Heart left ventricle (tissue), 16 donors: ENCODE data around the gene SP4. TPM values are rescaled to one million over a fixed set of nuclear protein-coding genes. Genes with fewer than 3 reads are reported as not detected.

ENCODE experiments used
- ATAC-seq, 4 donors: fragments of 200-7000 bp; cut with Tn5 transposase; one replicate each; pipeline ENCODE4 v1.9.1; 2020 to 2022; ENCODE audit warnings: moderate library complexity in 4 of 4, mild to moderate bottlenecking in 3 of 4, moderate number of reproducible peaks in 1 of 4
- DNase-seq, 5 donors: peaks; one replicate each; pipeline ENCODE4 v3.0.0-alpha.2; 2020
- H3K27ac ChIP-seq, 12 donors: fragments of 200-600 bp; sonication (generic) in 4 of 12; one replicate each; pipeline versions ENCODE4 v1.5.0 to v1.8.0; 2016 to 2022; ENCODE audit warnings: mild to moderate bottlenecking in 2 of 12
- H3K27me3 ChIP-seq, 9 donors: fragments of 200-600 bp; sonication (generic) in 2 of 9; one replicate each; pipeline versions ENCODE4 v1.5.1 to v1.8.0; 2016 to 2022; ENCODE audit warnings: mild to moderate bottlenecking in 3 of 9
- H3K36me3 ChIP-seq, 9 donors: fragments of 200-600 bp; sonication (generic) in 2 of 9; one replicate each; pipeline versions ENCODE4 v1.5.0 to v1.8.0; 2018 to 2022; ENCODE audit warnings: mild to moderate bottlenecking in 2 of 9
- H3K4me1 ChIP-seq, 12 donors: fragments of 200-600 bp; sonication (generic) in 4 of 12; one replicate each; pipeline versions ENCODE4 v1.5.0 to v1.8.0; 2016 to 2022; ENCODE audit warnings: mild to moderate bottlenecking in 3 of 12
- H3K4me3 ChIP-seq, 12 donors: fragments of 200-600 bp; sonication (generic) in 4 of 12; one replicate each; pipeline versions ENCODE4 v1.5.0 to v1.8.0; 2017 to 2022; ENCODE audit warnings: mild to moderate bottlenecking in 9 of 12, moderate library complexity in 4 of 12
- H3K9me3 ChIP-seq, 12 donors: fragments of 200-600 bp; sonication (generic) in 4 of 12; one replicate each; pipeline versions ENCODE4 v1.5.0 to v1.8.0; 2016 to 2022; ENCODE audit warnings: mild to moderate bottlenecking in 1 of 12
- POLR2A ChIP-seq, 2 donors: fragments of 450-650 bp; IDR thresholded peaks; one replicate each; pipeline ENCODE4 v1.6.1; 2017; ENCODE audit warnings: antibody characterized with exemption in 2 of 2, mild to moderate bottlenecking in 2 of 2, moderate library complexity in 2 of 2
- WGBS, 4 donors: extraction: QIAGEN DNeasy Blood & Tissue Kit in 2 of 4; methylation state at CpG; one replicate each; pipeline versions ENCODE4 v1.1.5 to v1.1.7; 2013 to 2018; 5-methylcytosine and 5-hydroxymethylcytosine counted together
- intact Hi-C, 10 donors: fragments of 100-400 bp; cut with DNase I; formaldehyde crosslinking; loops; one replicate each; pipeline versions ENCODE4 v1.11.1 to v1.14.2; 2022
- polyA plus RNA-seq, 2 donors: library from polyadenylated mRNA; stranded (reverse); fragments of 200-250 nt; gene quantifications; one replicate each; pipeline ENCODE4 v1.2.3, GENCODE V29; 2013
- total RNA-seq, 9 donors: library from RNA; depleted of rRNA in 2 of 9; stranded (reverse); fragments of >200 nt in 2 of 9; fragmentation: NEBNext Ultra II Directional in 3 of 9; extraction: Animal tissue kit (Norgen Biotek cat#: 25700) in 3 of 9; gene quantifications; one replicate each; pipeline versions ENCODE4 v1.1.0 to v1.2.4, GENCODE V29; 2016 to 2023
- TF ChIP-seq, protein P1 (sequence below), 12 donors: fragments of 200-600 bp; sonication (generic) in 4 of 12; IDR thresholded peaks; one replicate each; pipeline versions ENCODE4 v1.5.0 to v1.8.0; 2018 to 2022; ENCODE audit warnings: antibody characterized with exemption in 12 of 12, mild to moderate bottlenecking in 5 of 12
- donor health status: ischemic (EF 13 %, LVEDD 7.1; RV severe dilation, severe dysfunction).
- donor health status: healthy with polysubstance abuse.
- donor health status: DM: no; HTN: yes; CAD: no.
- donor health status: DM: no; HTN: no; CAD: no.
- donor health status: ischemic (EF 25% LVEDD 6.9; RV normal size, moderate dysfunction).
- donor health status: ischemic (EF 25% LVEDD 5.7; RV mildly dilated, moderate dysfunction).
- donor health status: healthy.
- donor health status: DM: yes; HTN: yes; CAD: no.
- donor health status: ischemic (EF 35%, LVEDD 5.7; RV mildly dilated, moderate dysfunction).
- donor health status: nonischemic (EF 11% LVEDD 7.7; RV severe dilation, severe dysfunction).
- donor health status: DM: yes; HTN: yes; CAD: no.
- donor health status: PGD.
- donor health status: ischemic (EF 29% LVEDD 5.4; RV normal size, mild dysfunction).
- donor health status: nonischemic (EF 23%, LVEDD 6.1; RV moderate dilation, normal function).

SP4 gene
- total and polyA plus RNA-seq, 11 donors, result 1.5 to 8.9 (median 5.7) TPM

DNA sequence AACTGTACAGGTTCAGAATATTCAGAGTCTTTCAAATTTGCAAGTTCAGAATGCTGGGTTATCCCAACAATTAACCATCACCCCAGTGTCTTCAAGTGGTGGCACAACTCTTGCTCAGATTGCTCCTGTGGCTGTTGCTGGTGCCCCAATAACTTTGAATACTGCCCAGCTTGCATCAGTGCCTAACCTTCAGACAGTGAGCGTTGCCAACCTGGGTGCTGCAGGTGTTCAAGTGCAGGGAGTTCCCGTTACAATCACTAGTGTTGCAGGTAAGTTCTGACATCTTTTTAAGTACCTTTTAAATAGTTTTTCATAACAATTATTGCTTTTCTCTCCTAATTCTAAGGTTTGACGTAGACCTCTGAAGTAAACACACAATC, 2.7 kb downstream of the SP4 start:
- ATAC-seq (no peak), DNase-seq (no peak)
- 62 to 81% (median 69%) methylated on average over 3 of the region's 3 CpGs for WGBS, 4 donors
- Histone ChIP-seq H3K4me1 (peaks cover 0 to 57% (median 38%) of the 10 kb centered on the region in 12 donors), H3K27me3 (no peaks in the 10 kb centered on the region), H3K4me3 (peak overlapping the region in 3 of 12 donors; percentile 11 to 38 (median 29)), H3K9me3 (no peaks in the 10 kb centered on the region), H3K27ac (no peak overlapping the region), H3K36me3 (peaks cover 0 to 7% (median 0%) of the 10 kb centered on the region in 9 donors)
- TF ChIP-seq, protein P1, sequence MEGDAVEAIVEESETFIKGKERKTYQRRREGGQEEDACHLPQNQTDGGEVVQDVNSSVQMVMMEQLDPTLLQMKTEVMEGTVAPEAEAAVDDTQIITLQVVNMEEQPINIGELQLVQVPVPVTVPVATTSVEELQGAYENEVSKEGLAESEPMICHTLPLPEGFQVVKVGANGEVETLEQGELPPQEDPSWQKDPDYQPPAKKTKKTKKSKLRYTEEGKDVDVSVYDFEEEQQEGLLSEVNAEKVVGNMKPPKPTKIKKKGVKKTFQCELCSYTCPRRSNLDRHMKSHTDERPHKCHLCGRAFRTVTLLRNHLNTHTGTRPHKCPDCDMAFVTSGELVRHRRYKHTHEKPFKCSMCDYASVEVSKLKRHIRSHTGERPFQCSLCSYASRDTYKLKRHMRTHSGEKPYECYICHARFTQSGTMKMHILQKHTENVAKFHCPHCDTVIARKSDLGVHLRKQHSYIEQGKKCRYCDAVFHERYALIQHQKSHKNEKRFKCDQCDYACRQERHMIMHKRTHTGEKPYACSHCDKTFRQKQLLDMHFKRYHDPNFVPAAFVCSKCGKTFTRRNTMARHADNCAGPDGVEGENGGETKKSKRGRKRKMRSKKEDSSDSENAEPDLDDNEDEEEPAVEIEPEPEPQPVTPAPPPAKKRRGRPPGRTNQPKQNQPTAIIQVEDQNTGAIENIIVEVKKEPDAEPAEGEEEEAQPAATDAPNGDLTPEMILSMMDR (IDR thresholded peaks at IDR 0.05), result no peak
- no peak for TF ChIP-seq POLR2A (IDR thresholded peaks at IDR 0.05)
- intact Hi-C loops, result no loop called here

DNA sequence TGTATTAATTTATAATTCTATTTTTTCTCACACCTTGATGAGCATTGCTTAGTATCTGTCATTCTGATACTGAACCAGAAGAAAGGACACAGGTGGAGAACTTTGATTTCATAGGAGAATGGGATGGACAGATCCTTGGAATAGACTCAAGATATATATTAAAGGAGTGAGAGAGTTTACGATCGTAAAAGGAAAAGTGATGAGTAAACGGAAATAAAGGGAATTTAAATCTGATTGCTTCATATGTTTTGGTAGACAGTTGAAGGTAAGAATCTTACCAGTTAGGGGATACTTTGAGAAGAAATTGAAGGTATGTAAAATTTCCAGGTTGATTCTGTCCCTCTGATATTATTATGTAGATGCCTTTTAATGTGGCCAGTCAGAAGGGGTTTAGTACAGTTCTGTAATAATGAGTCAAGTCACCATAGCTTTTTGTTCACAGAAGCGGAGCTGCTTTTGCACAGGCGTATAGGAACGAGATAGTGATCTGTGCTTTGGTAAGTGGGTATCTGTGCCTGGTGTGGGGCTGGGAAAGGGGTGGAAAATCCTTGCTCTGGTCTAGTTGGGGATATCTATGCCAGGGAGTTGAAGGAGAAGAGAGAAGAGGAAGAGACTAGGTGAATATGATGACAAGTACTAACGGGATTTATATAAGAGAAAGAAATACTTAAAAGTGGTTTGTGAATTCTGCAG, 15.4 kb downstream of the SP4 start:
- no peak overlapping the region for H3K27ac ChIP-seq
- no peaks in the 10 kb centered on the region for H3K27me3 ChIP-seq
- no peaks in the 10 kb centered on the region for H3K9me3 ChIP-seq
- intact Hi-C loops, result no loop called here
- H3K4me1 ChIP-seq, result no peaks in the 10 kb centered on the region
- WGBS, 4 donors, result 91 to 95% (median 92%) methylated on average over 7 of the region's 7 CpGs
- TF ChIP-seq, protein P1 (IDR thresholded peaks at IDR 0.05), result no peak
- TF ChIP-seq POLR2A (IDR thresholded peaks at IDR 0.05), result no peak
- no peak overlapping the region for H3K4me3 ChIP-seq
- H3K36me3 ChIP-seq, result peaks cover 0 to 7% (median 0%) of the 10 kb centered on the region in 9 donors
- ATAC-seq (no peak), DNase-seq (no peak)

DNA sequence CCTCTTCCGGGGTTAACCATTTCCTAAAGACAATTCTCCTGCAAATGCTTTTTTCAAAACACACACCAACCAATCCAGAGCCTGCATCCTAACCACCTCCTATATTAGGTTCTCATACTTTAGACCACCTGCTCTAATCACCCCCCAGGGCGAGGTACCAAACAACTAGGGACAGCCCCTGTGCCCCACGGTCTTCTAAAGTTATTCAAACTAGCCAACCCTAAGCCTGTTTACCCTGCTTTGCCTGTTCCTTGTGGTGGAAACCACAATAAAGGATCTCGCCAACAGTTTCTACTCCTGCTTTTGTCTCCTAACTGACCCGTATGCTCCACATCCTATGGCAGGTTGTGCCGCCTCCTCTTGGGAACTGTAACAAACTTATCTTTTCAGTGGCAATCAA, 21.1 kb downstream of the SP4 start:
- H3K4me3 ChIP-seq, result no peak overlapping the region
- DNase-seq (no peak), ATAC-seq (no peak)
- H3K9me3 ChIP-seq, result peaks cover 0 to 15% (median 5%) of the 10 kb centered on the region in 12 donors
- TF ChIP-seq, protein P1 (IDR thresholded peaks at IDR 0.05), result no peak
- no peak for TF ChIP-seq POLR2A (IDR thresholded peaks at IDR 0.05)
- no peaks in the 10 kb centered on the region for H3K27me3 ChIP-seq
- H3K27ac ChIP-seq, result no peak overlapping the region
- no peaks in the 10 kb centered on the region for H3K4me1 ChIP-seq
- H3K36me3 ChIP-seq, result peaks cover 0 to 6% (median 0%) of the 10 kb centered on the region in 9 donors
- WGBS, 4 donors, result 91 to 98% (median 93%) methylated on average over 6 of the region's 6 CpGs
- intact Hi-C loops, result no loop called here

DNA sequence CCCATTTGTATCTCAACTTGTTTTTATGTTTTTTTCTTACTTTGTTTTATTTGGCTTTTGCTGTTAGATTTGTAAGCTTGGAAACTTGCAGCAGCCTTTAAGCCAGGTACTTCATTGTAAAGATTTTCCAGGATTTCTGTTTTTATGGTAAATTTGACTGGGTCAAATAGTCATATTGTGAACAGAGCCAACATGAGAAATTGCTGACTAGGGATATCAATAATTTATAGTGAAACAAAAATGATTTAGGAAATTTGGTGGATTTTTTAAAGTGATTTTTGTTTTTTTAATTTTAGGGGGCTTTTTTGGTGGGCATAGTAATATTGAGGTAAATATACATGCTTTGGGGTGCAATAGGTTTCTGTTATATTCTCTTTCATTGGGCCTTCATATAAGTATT, 22.2 kb downstream of the SP4 start:
- Histone ChIP-seq H3K27ac (no peak overlapping the region), H3K4me1 (no peaks in the 10 kb centered on the region), H3K9me3 (peaks cover 0 to 23% (median 11%) of the 10 kb centered on the region in 12 donors), H3K36me3 (peaks cover 0 to 11% (median 0%) of the 10 kb centered on the region in 9 donors), H3K4me3 (no peak overlapping the region), H3K27me3 (no peaks in the 10 kb centered on the region)
- DNase-seq (no peak), ATAC-seq (no peak)
- intact Hi-C loops, result no loop called here
- TF ChIP-seq, protein P1 (IDR thresholded peaks at IDR 0.05), result no peak
- TF ChIP-seq POLR2A (IDR thresholded peaks at IDR 0.05), result no peak
